ENCODE results near the gene MAN1C1. TPM values are rescaled to one million over a fixed set of nuclear protein-coding genes. Genes with fewer than 3 reads are reported as not detected.

The MAN1C1 gene
- total and polyA plus RNA-seq, 2 donors (not counting 3 experiments of a cell fraction or from before 2014, with no cell fraction given): 1.5 to 4.0 TPM

DNA sequence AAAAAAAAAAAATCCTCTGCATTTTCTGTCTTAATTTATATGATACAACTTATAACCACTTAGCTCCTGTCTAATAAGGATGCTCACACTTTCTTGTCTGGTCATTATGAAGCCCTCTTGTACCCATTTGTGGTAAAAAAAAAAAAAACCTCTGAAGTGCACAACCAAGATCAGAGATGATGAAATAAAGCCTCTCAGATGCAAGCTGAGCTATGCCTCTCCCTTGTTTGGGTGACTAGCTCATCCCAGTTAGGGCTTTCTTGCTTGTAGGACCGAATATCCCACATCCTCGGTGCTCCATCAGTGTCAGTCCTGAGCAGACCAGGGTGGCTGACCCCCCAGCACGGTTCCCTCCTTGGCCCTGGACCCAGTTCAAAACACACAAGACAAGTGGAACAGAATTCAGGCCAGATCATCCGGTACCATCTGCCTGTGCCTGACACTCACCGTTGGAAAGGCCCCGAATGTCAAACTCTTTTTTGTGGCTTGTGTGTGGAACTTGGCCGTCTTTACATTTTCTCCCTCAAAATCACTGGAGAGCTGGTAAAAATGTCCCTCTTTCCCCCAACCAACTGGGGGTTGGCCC lies 177.1 kb downstream of the MAN1C1 start:
- no peak overlapping the region for H3K9ac ChIP-seq (replicated peaks; ENCODE audit: extremely low read depth, insufficient read depth, low read length)
- FAIRE-seq: no peak

More for the DNA sequence above, 177.1 kb downstream of the MAN1C1 start:
- Histone ChIP-seq H3K9me1 (replicated peaks; ENCODE audit: control insufficient read depth, extremely low read depth, insufficient read depth, low read length) (no peaks in the 10 kb centered on the region), H3K4me3 (replicated peaks in 1 of 3; ENCODE audit: insufficient read depth in 1 of 3, low read depth in 1 of 3, low read length in 3 of 3) (no peak overlapping the region), H3K4me2 (ENCODE audit: insufficient read depth, low read length) (no peak overlapping the region), H4K20me1 (replicated peaks; ENCODE audit: control insufficient read depth, extremely low read depth, insufficient read depth, low read length) (no peaks in the 10 kb centered on the region), H3K9me3 (replicated peaks; ENCODE audit: control insufficient read depth, insufficient read depth, low read length) (no peaks in the 10 kb centered on the region), H3K36me3 (ENCODE audit: control insufficient read depth in 2 of 2, extremely low read depth in 1 of 2, insufficient read depth in 2 of 2, low read length in 2 of 2) (no peaks in the 10 kb centered on the region), H3K4me1 (ENCODE audit: control insufficient read depth, extremely low read depth, insufficient read depth, low read length) (no peaks in the 10 kb centered on the region), H3K79me2 (ENCODE audit: control insufficient read depth, insufficient read depth, low read length) (no peaks in the 10 kb centered on the region), H2AFZ (ENCODE audit: low read depth, low read length) (no peak overlapping the region), H3K27ac (ENCODE audit: insufficient read depth, low read depth, low read length) (no peak overlapping the region), H3K27me3 (ENCODE audit: control insufficient read depth in 2 of 2, insufficient read depth in 2 of 2, low read length in 2 of 2) (peaks cover 0 to 1% of the 10 kb centered on the region in 2 experiments)
- dilution Hi-C loops (cut with MboI; ENCODE audit: extremely low pct_ligation_motif_present, low sequenced_read_pairs) (no loop called here), intact Hi-C loops (cut with micrococcal nuclease) (no loop called here)
- no peak for TF ChIP-seq GATA2 (IDR thresholded peaks at IDR 0.05; ENCODE audit: insufficient read depth, insufficient read length, low read depth, low read length)
- TF ChIP-seq POLR2AphosphoS5 (IDR thresholded peaks at IDR 0.05; ENCODE audit: insufficient read depth, low read depth, low read length): no peak
- TF ChIP-seq, protein P1, sequence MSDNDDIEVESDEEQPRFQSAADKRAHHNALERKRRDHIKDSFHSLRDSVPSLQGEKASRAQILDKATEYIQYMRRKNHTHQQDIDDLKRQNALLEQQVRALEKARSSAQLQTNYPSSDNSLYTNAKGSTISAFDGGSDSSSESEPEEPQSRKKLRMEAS (IDR thresholded peaks at IDR 0.05; ENCODE audit: insufficient read depth, insufficient read length): no peak
- TF ChIP-seq MYC (IDR thresholded peaks at IDR 0.05; ENCODE audit: low read depth, low read length): no peak
- TF ChIP-seq, protein P2, sequence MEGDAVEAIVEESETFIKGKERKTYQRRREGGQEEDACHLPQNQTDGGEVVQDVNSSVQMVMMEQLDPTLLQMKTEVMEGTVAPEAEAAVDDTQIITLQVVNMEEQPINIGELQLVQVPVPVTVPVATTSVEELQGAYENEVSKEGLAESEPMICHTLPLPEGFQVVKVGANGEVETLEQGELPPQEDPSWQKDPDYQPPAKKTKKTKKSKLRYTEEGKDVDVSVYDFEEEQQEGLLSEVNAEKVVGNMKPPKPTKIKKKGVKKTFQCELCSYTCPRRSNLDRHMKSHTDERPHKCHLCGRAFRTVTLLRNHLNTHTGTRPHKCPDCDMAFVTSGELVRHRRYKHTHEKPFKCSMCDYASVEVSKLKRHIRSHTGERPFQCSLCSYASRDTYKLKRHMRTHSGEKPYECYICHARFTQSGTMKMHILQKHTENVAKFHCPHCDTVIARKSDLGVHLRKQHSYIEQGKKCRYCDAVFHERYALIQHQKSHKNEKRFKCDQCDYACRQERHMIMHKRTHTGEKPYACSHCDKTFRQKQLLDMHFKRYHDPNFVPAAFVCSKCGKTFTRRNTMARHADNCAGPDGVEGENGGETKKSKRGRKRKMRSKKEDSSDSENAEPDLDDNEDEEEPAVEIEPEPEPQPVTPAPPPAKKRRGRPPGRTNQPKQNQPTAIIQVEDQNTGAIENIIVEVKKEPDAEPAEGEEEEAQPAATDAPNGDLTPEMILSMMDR (IDR thresholded peaks at IDR 0.05; ENCODE audit: extremely low read depth in 1 of 2, insufficient read depth in 1 of 2, low read depth in 1 of 2, low read length in 2 of 2): no peak
- TF ChIP-seq JUN (IDR thresholded peaks at IDR 0.05; ENCODE audit: borderline replicate concordance, insufficient read depth, insufficient read length, low read depth): no peak
- TF ChIP-seq FOS (IDR thresholded peaks at IDR 0.05; ENCODE audit: borderline replicate concordance, insufficient read depth, low read length): no peak
- TF ChIP-seq EZH2 (IDR thresholded peaks at IDR 0.05; ENCODE audit: borderline replicate concordance, low read depth, low read length, severe bottlenecking): no peak
- TF ChIP-seq POLR2A (IDR thresholded peaks at IDR 0.05; ENCODE audit: low read depth, low read length): no peak
- no peak for DNase-seq (ENCODE audit: low read depth, low spot score)
- ChIA-PET CTCF (interaction anchor here (1.8 to 7.4 kb wide), 2 partner anchors 184 to 214 kb away, joined by 4 to 80 read pairs; no protein-coding TSS in a partner anchor), POLR2A (interaction anchor here (0.6 kb wide), 1 partner anchor 381 kb away, joined by 6 read pairs; no protein-coding TSS in a partner anchor)
- BruUV-seq (replicated peaks): no TSS peak

Data from endothelial cell of umbilical vein (primary cell).